K562 (cell line): Measurements from ENCODE around the gene DMD. TPM values are rescaled to one million over a fixed set of nuclear protein-coding genes. Genes with fewer than 3 reads are reported as not detected.
A peak's percentile ranks its signal among the peaks of the same experiment; 100 is the strongest.

Source experiments
- ATAC-seq: fragments of 200-7000 bp; cut with Tn5 transposase; 3 replicates; pipeline ENCODE4 v1.9.1; 2020; ENCODE audit warnings: moderate library complexity
- BruUV-seq: library from RNA; stranded (reverse); fragments of 400-500 nt; replicated peaks from 2 replicates; lab custom pipeline; 2021; lab: Mats Ljungman, UMichigan
- CTCF ChIA-PET: fragments of 300-600 bp; formaldehyde crosslinking; extraction: SDS; loops from one replicate; lab custom pipeline; 2021; ENCODE audit warnings: low intra/inter-chr PET ratio; lab: Yijun Ruan, JAX
- POLR2A ChIA-PET: fragments of 300-600, 350-650 bp; sonication (Branson Sonifier 250); formaldehyde crosslinking; extraction: SDS; loops from one replicate; lab custom pipeline; 2021; ENCODE audit warnings: antibody characterized with exemption, inconsistent platforms; lab: Yijun Ruan, JAX
- DNase-seq, 4 experiments: peaks; one replicate each; pipeline versions ENCODE4 v3.0.0 to v3.0.0-alpha.2; 2011 to 2018; ENCODE audit warnings: low spot score in 3 of 4, mixed read lengths in 3 of 4; ENCODE audit errors: extremely low read depth in 1 of 4
- FAIRE-seq: peaks from 2 replicates; lab custom pipeline; 2011; peaks lifted over from hg19 to GRCh38; lab: Jason Lieb, UNC
- H2AFZ ChIP-seq: 2 replicates; pipeline ENCODE4 v1.6.0; 2011; ENCODE audit warnings: low read depth, low read length, control low read depth, inconsistent platforms
- H3K27ac ChIP-seq: fragments of 200-600 bp; 3 replicates; pipeline ENCODE4 v1.8.0; 2011; ENCODE audit warnings: low read depth, mild to moderate bottlenecking, control low read depth, inconsistent platforms, low read length, moderate library complexity, mixed read lengths; ENCODE audit errors: extremely low read depth
- H3K27me3 ChIP-seq, 2 experiments: fragments of 300-600 bp in 1 of 2; 2 replicates in 1 of 2; 3 replicates in 1 of 2; pipeline versions ENCODE4 v1.6.0 to v1.8.0; 2011; ENCODE audit warnings: inconsistent platforms in 2 of 2, low read length in 2 of 2, mild to moderate bottlenecking in 1 of 2, mixed read lengths in 1 of 2, moderate library complexity in 1 of 2; ENCODE audit not compliant: control insufficient read depth in 2 of 2, insufficient read depth in 2 of 2
- H3K36me3 ChIP-seq: fragments of 300-600 bp; 3 replicates; pipeline ENCODE4 v1.8.0; 2011; ENCODE audit warnings: mild to moderate bottlenecking, low read length, inconsistent platforms; ENCODE audit not compliant: control insufficient read depth, insufficient read depth
- H3K4me1 ChIP-seq, 2 experiments: fragments of 200-600 bp in 1 of 2; replicated peaks in 1 of 2; 2 replicates in 1 of 2; 3 replicates in 1 of 2; pipeline versions ENCODE4 v1.5.1 to v1.8.0; 2011; ENCODE audit warnings: inconsistent platforms in 2 of 2, low read length in 2 of 2, mild to moderate bottlenecking in 1 of 2, mixed read lengths in 1 of 2, moderate library complexity in 1 of 2; ENCODE audit not compliant: control insufficient read depth in 2 of 2, insufficient read depth in 2 of 2
- H3K4me2 ChIP-seq: 2 replicates; pipeline ENCODE4 v1.6.1; 2011; ENCODE audit warnings: low read length, control low read depth, inconsistent platforms, mixed read lengths; ENCODE audit not compliant: insufficient read depth
- H3K4me3 ChIP-seq: fragments of 200-600 bp; sonication (generic), shearing (Covaris generic); 2 replicates; pipeline ENCODE4 v1.5.1; 2016; ENCODE audit warnings: control low read depth, inconsistent platforms
- H3K79me2 ChIP-seq: fragments of 200-600 bp; 3 replicates; pipeline ENCODE4 v1.8.0; 2011; ENCODE audit warnings: low read length, inconsistent platforms; ENCODE audit not compliant: control insufficient read depth, insufficient read depth
- H3K9ac ChIP-seq, 2 experiments: 2 replicates each; pipeline versions ENCODE4 v1.6.0 to v1.6.1; 2011; ENCODE audit warnings: low read depth in 2 of 2, low read length in 2 of 2, control low read depth in 1 of 2, inconsistent platforms in 1 of 2, mild to moderate bottlenecking in 1 of 2, mixed read lengths in 1 of 2; ENCODE audit not compliant: insufficient read depth in 1 of 2
- H3K9me1 ChIP-seq: one replicate; pipeline ENCODE4 v1.6.0; 2011; ENCODE audit warnings: inconsistent platforms, mild to moderate bottlenecking, low read length, moderate library complexity; ENCODE audit not compliant: control insufficient read depth, insufficient read depth
- H3K9me3 ChIP-seq: replicated peaks from 2 replicates; pipeline ENCODE4 v1.5.1; 2011; ENCODE audit warnings: low read depth, low read length, inconsistent platforms; ENCODE audit not compliant: control insufficient read depth, insufficient read depth
- H4K20me1 ChIP-seq: replicated peaks from 2 replicates; pipeline ENCODE4 v1.6.1; 2011; ENCODE audit warnings: low read length, inconsistent platforms, mixed read lengths; ENCODE audit not compliant: control insufficient read depth, insufficient read depth
- CREB1 ChIP-seq, 2 experiments: sonication (generic) in 1 of 2; formaldehyde crosslinking in 1 of 2; IDR thresholded peaks; 2 replicates each; pipeline versions ENCODE4 v1.6.1 to v1.8.0; 2012 to 2022; ENCODE audit warnings: inconsistent platforms in 1 of 2, mild to moderate bottlenecking in 1 of 2, missing genetic modification reagents in 1 of 2, moderate library complexity in 1 of 2
- MAZ ChIP-seq, 2 experiments: fragments of 450-650 bp in 1 of 2; sonication (generic) in 1 of 2; formaldehyde crosslinking; IDR thresholded peaks in 1 of 2; conservative IDR thresholded peaks in 1 of 2; 2 replicates each; pipeline versions ENCODE4 v1.4.0 to v1.5.0; 2020; ENCODE audit warnings: mild to moderate bottlenecking in 1 of 2, missing genetic modification reagents in 1 of 2
- OTX1 ChIP-seq: fragments of 450-650 bp; formaldehyde crosslinking; IDR thresholded peaks from 2 replicates; pipeline ENCODE4 v1.4.0; 2022; ENCODE audit warnings: mild to moderate bottlenecking
- RAD21 ChIP-seq, 2 experiments: fragments of 250-450 bp in 1 of 2; fragments of 450-650 bp in 1 of 2; sonication (Bioruptor Pico) in 1 of 2; formaldehyde crosslinking in 1 of 2; IDR thresholded peaks in 1 of 2; conservative IDR thresholded peaks in 1 of 2; 2 replicates each; pipeline versions ENCODE4 v1.4.0 to v1.8.0; 2020 to 2022; ENCODE audit warnings: mild to moderate bottlenecking in 2 of 2, moderate library complexity in 1 of 2
- WGBS: fragments of 100-300 bp; shearing (Covaris generic); methylation state at CpG from one replicate; pipeline ENCODE4 v1.1.6; 2016; ENCODE audit warnings: low coverage, mixed read lengths; ENCODE audit not compliant: insufficient coverage; ENCODE audit errors: missing lambda C conversion rate; 5-methylcytosine and 5-hydroxymethylcytosine counted together
- in situ Hi-C: fragments of 300-500 bp; cut with MboI; formaldehyde crosslinking; loops from 4 replicates; pipeline ENCODE4 v1.15.0; 2018; ENCODE audit warnings: inconsistent platforms, mixed read lengths
- intact Hi-C: fragments of 100-400 bp; cut with micrococcal nuclease; formaldehyde crosslinking; loops from 2 replicates; pipeline ENCODE4 v1.14.2; 2022
- polyA plus RNA-seq, 8 experiments: library from polyadenylated mRNA; depleted of rRNA in 4 of 8; stranded (reverse) in 5 of 8; unstranded in 3 of 8; fragments of >200 nt; fragmentation: Nextera tagmentation in 2 of 8; fragmentation: Illumina TruSeq in 1 of 8; extraction: Ambion mirVana in 2 of 8; extraction: Trizol in 1 of 8; gene quantifications; 2 replicates each; pipeline versions ENCODE4 v1.2.1 to v1.2.3, GENCODE V29; 2011 to 2014; ENCODE audit warnings: inconsistent platforms in 1 of 8, missing spikeins in 1 of 8
- total RNA-seq, 7 experiments: library from RNA; depleted of rRNA in 6 of 7; stranded (reverse); fragments of >200 nt in 6 of 7; fragmentation: Illumina TruSeq in 2 of 7; extraction: Trizol in 2 of 7; gene quantifications; 2 replicates each; pipeline versions ENCODE4 v1.2.1 to v1.2.3, GENCODE V29; 2011 to 2021; ENCODE audit warnings: low replicate concordance in 1 of 7
- TF ChIP-seq, protein P1 (sequence below), 3 experiments: IDR thresholded peaks in 2 of 3; conservative IDR thresholded peaks in 1 of 3; 2 replicates each; pipeline ENCODE4 v1.5.1; 2011 to 2012; ENCODE audit warnings: low read length in 3 of 3, mild to moderate bottlenecking in 3 of 3, control low read depth in 2 of 3, improper control_type of control experiment in 1 of 3, inconsistent platforms in 1 of 3, low read depth in 1 of 3, mixed read lengths in 1 of 3, moderate library complexity in 1 of 3; ENCODE audit not compliant: insufficient read depth in 2 of 3

Gene DMD
- total and polyA plus RNA-seq, 9 of the 15 experiments (the other 6 are each of a cell fraction or from before 2014, with no cell fraction given): 3.8 to 20.4 (median 11.4) TPM

DNA sequence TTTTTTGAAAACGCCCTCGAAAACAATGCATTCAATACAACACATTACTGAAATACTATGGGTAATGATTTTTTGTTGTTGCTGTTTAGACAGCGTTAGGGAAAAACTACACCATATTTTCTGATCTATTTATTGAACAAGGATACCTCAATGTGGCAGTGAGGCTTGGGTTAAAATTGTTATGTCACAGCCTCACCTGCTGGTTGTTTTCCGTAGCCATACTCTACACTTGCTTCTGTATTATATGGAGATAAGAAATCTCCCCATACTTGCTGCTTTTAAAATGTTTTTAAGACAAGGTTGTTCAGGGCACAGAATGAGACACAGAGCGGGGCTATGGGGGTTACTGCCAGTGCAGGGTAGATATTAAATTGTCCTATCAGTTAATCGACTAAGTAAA lies 1917.9 kb downstream of the DMD start:
- in situ Hi-C loops: no loop called here
- BruUV-seq: no TSS peak
- CTCF ChIA-PET: no interaction called here

More for the DNA sequence above, 1917.9 kb downstream of the DMD start:
- H3K27ac ChIP-seq: no peak overlapping the region
- no peak overlapping the region for H3K9ac ChIP-seq
- WGBS: 10% methylated on average over 5 of the region's 6 CpGs
- no peaks in the 10 kb centered on the region for H3K27me3 ChIP-seq
- no peak overlapping the region for H3K4me2 ChIP-seq
- H3K4me3 ChIP-seq: no peak overlapping the region
- POLR2A ChIA-PET: no interaction called here
- no peaks in the 10 kb centered on the region; a peak in 1 of 5 replicates for H3K4me1 ChIP-seq
- DNase-seq (no peak), FAIRE-seq (no peak), ATAC-seq (no peak)
- H3K79me2 ChIP-seq: no peaks in the 10 kb centered on the region
- intact Hi-C loops: loop anchor here (10.0 kb wide), 1 partner anchor 249 kb away; no protein-coding TSS in a partner anchor
- H3K9me3 ChIP-seq: no peaks in the 10 kb centered on the region
- no peak for TF ChIP-seq MAZ (CRISPR knock-in tag; conservative IDR thresholded peaks at IDR 0.05 in 1 of 2, IDR thresholded peaks at IDR 0.05 in 1 of 2)
- TF ChIP-seq RAD21 (CRISPR knock-in tag; conservative IDR thresholded peaks at IDR 0.05 in 1 of 2, IDR thresholded peaks at IDR 0.05 in 1 of 2): peak in 1 of 2 experiments; percentile 19; a peak in 1 of 4 replicates
- no peak for TF ChIP-seq OTX1 (CRISPR knock-in tag)
- TF ChIP-seq CREB1 (IDR thresholded peaks at IDR 0.05): no peak
- TF ChIP-seq CREB1 (CRISPR knock-in tag; IDR thresholded peaks at IDR 0.05): no peak
- TF ChIP-seq, protein P1, sequence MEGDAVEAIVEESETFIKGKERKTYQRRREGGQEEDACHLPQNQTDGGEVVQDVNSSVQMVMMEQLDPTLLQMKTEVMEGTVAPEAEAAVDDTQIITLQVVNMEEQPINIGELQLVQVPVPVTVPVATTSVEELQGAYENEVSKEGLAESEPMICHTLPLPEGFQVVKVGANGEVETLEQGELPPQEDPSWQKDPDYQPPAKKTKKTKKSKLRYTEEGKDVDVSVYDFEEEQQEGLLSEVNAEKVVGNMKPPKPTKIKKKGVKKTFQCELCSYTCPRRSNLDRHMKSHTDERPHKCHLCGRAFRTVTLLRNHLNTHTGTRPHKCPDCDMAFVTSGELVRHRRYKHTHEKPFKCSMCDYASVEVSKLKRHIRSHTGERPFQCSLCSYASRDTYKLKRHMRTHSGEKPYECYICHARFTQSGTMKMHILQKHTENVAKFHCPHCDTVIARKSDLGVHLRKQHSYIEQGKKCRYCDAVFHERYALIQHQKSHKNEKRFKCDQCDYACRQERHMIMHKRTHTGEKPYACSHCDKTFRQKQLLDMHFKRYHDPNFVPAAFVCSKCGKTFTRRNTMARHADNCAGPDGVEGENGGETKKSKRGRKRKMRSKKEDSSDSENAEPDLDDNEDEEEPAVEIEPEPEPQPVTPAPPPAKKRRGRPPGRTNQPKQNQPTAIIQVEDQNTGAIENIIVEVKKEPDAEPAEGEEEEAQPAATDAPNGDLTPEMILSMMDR (IDR thresholded peaks at IDR 0.05 in 2 of 3, conservative IDR thresholded peaks at IDR 0.05 in 1 of 3; ENCODE audit: insufficient read depth in 2 of 3, low read depth in 1 of 3, low read length in 3 of 3): peak in 2 of 3 experiments; percentile 16 to 29; a peak in 2 of 6 replicates
- no peaks in the 10 kb centered on the region for H3K36me3 ChIP-seq
- H3K9me1 ChIP-seq: no peaks in the 10 kb centered on the region
- no peaks in the 10 kb centered on the region for H4K20me1 ChIP-seq
- H2AFZ ChIP-seq: no peak overlapping the region
